Glutamatergic neuron (in vitro differentiated cells): Measurements from ENCODE around the gene AGPAT1. TPM values are rescaled to one million over a fixed set of nuclear protein-coding genes. Genes with fewer than 3 reads are reported as not detected.

ENCODE experiments used
- DNase-seq: peaks from one replicate; pipeline ENCODE4 v3.0.0; 2022
- H3K27ac Mint-ChIP-seq: one replicate; pipeline ENCODE4 v1.8.0; 2020; ENCODE audit warnings: mild to moderate bottlenecking, mixed read lengths, inconsistent platforms; ENCODE audit not compliant: unreplicated experiment
- H3K27me3 Mint-ChIP-seq: one replicate; pipeline ENCODE4 v1.8.0; 2020; ENCODE audit warnings: mild to moderate bottlenecking, moderate library complexity, mixed read lengths, inconsistent platforms; ENCODE audit not compliant: unreplicated experiment
- H3K36me3 Mint-ChIP-seq: one replicate; pipeline ENCODE4 v1.8.0; 2020; ENCODE audit warnings: mild to moderate bottlenecking, mixed read lengths, inconsistent platforms; ENCODE audit not compliant: unreplicated experiment
- H3K4me1 Mint-ChIP-seq: one replicate; pipeline ENCODE4 v1.8.0; 2020; ENCODE audit warnings: mild to moderate bottlenecking, low read depth, mixed read lengths, inconsistent platforms; ENCODE audit not compliant: unreplicated experiment
- H3K4me3 Mint-ChIP-seq: one replicate; pipeline ENCODE4 v1.8.0; 2020; ENCODE audit warnings: mild to moderate bottlenecking, mixed read lengths, inconsistent platforms; ENCODE audit not compliant: unreplicated experiment
- H3K9me3 Mint-ChIP-seq: one replicate; pipeline ENCODE4 v1.8.0; 2020; ENCODE audit warnings: mild to moderate bottlenecking, moderate library complexity, mixed read lengths, inconsistent platforms; ENCODE audit not compliant: unreplicated experiment
- total RNA-seq: library from RNA; stranded (reverse); fragmentation: NEBNext Ultra II Directional; extraction: Animal tissue kit (Norgen Biotek cat#: 25700); gene quantifications from one replicate; pipeline ENCODE4 v1.2.1, GENCODE V29; 2021; ENCODE audit not compliant: unreplicated experiment
- TF ChIP-seq, protein P1 (sequence below): fragments of 200-600 bp; sonication (generic); IDR thresholded peaks from one replicate; pipeline ENCODE4 v1.5.0; 2021; ENCODE audit not compliant: partially characterized antibody, unreplicated experiment

The AGPAT1 gene
- total RNA-seq, 1 donor from 2014 or later = 136 TPM

DNA sequence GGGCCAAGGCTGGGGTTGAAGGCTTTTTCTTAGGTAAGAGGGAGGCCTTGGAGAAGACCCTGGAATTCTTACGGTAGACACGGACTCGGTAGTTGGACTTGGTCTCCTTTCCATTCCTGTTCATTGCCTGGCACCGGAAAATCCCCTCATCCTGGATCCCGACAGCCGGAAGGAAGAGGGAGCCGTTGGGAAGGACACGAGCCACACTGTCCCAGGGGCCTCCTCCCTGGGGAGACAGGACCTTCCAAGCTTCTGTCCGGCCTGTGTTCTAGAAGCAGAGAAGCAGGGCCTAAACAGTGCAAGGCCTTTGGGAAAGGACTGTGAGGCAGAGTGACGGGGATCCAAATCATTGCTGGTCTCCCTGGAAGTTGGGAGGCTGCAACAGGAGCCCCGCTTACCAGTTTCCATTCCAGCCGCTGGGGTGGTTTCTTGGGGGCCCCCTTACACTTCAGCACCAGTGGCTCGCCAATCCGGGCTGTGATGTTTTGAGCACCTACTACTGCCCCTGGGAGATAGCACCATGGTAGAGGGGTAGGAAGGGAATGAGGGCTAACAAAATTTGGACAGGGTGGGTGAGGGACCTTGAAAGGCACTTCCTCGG is 7.7 kb upstream of the AGPAT1 start:
- peaks cover 11% of the 10 kb centered on the region for H3K27me3 Mint-ChIP-seq
- TF ChIP-seq, protein P1, sequence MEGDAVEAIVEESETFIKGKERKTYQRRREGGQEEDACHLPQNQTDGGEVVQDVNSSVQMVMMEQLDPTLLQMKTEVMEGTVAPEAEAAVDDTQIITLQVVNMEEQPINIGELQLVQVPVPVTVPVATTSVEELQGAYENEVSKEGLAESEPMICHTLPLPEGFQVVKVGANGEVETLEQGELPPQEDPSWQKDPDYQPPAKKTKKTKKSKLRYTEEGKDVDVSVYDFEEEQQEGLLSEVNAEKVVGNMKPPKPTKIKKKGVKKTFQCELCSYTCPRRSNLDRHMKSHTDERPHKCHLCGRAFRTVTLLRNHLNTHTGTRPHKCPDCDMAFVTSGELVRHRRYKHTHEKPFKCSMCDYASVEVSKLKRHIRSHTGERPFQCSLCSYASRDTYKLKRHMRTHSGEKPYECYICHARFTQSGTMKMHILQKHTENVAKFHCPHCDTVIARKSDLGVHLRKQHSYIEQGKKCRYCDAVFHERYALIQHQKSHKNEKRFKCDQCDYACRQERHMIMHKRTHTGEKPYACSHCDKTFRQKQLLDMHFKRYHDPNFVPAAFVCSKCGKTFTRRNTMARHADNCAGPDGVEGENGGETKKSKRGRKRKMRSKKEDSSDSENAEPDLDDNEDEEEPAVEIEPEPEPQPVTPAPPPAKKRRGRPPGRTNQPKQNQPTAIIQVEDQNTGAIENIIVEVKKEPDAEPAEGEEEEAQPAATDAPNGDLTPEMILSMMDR = no peak
- peaks cover 27% of the 10 kb centered on the region for H3K4me1 Mint-ChIP-seq
- DNase-seq = no peak
- H3K9me3 Mint-ChIP-seq = peaks cover 7% of the 10 kb centered on the region
- no peak overlapping the region for H3K4me3 Mint-ChIP-seq
- no peak overlapping the region for H3K27ac Mint-ChIP-seq
- peaks cover 5% of the 10 kb centered on the region for H3K36me3 Mint-ChIP-seq

DNA sequence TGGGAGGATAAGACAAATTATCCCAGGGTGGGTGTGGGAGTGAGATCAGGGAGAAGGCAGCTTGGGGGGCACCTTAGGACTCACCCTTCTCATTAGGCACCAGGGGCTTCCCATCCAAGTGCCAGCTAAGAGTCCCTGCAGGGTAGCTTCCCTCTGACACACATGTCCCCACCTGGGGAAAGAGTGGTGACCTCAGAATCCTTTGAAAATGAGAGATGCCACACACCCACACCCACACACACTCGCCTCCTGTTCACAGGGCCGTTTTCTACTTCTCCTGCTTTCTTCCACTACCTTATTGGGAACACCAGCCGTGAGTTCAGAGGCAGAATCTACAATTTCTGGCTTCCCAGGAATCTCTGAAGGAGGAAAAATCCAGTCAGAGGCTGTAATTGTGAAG is 7.1 kb upstream of the AGPAT1 start:
- Mint-ChIP-seq H3K4me3 (no peak overlapping the region), H3K36me3 (peaks cover 5% of the 10 kb centered on the region), H3K27me3 (peaks cover 15% of the 10 kb centered on the region), H3K27ac (no peak overlapping the region), H3K4me1 (peaks cover 27% of the 10 kb centered on the region), H3K9me3 (peaks cover 7% of the 10 kb centered on the region)
- TF ChIP-seq, protein P1 = no peak
- no peak for DNase-seq

DNA sequence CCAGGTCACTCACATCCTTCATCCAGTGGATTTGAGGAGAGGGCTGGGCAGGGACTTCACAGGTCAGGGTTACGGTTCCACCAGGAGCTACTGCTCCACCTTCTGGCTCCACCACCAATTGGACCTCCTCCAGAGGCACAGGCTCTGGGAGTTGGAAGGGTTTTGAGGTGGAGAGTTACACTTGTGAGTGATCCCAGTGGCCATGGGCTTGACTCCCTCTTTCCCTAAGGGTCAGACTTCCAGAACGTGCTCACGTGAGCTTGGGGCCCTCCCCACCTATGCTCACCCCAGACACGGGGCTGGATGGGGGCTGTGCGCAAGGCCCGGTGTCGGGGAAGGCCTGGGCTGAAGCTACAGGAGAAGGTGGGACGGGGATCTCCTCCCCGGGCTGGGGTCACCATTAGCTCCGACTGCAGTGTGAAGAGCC is 6.7 kb upstream of the AGPAT1 start:
- H3K4me1 Mint-ChIP-seq = peaks cover 27% of the 10 kb centered on the region
- no peak for DNase-seq
- H3K36me3 Mint-ChIP-seq = peaks cover 5% of the 10 kb centered on the region
- H3K27me3 Mint-ChIP-seq = peaks cover 19% of the 10 kb centered on the region
- peaks cover 10% of the 10 kb centered on the region for H3K9me3 Mint-ChIP-seq
- H3K4me3 Mint-ChIP-seq = no peak overlapping the region
- H3K27ac Mint-ChIP-seq = no peak overlapping the region
- TF ChIP-seq, protein P1 = no peak

DNA sequence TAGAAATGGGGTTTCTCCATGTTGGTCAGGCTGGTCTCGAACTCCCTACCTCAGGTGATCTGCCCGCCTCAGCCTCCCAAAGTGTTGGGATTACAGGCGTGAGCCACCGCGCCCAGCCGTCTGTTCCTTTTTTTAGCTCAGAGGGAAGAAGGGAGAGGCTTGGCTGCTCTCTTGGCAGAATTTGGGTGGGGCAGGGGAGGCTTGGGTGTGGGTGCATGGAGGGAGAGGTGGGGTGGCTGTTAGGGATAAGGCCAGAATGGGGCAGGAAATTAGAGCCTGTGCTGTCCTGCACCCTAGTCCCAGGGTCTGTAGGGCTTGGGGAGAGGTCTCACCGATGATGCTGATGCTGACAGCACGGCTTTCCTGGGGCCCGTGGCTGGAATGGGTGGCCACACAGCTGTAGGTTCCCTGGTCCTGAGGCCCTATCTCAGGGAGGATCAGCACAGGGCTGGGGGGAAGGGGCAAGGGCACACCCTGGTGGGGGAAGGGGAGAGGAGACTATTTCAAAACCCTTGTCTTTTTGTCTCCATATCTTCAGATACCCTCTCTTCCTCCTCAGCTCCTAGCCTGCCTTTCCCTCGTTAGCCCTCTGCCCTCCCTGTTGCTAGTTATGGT is 6.1 kb upstream of the AGPAT1 start:
- H3K27ac Mint-ChIP-seq = no peak overlapping the region
- DNase-seq = no peak
- no peak overlapping the region for H3K4me3 Mint-ChIP-seq
- peaks cover 5% of the 10 kb centered on the region for H3K36me3 Mint-ChIP-seq
- peaks cover 18% of the 10 kb centered on the region for H3K27me3 Mint-ChIP-seq
- peaks cover 25% of the 10 kb centered on the region for H3K4me1 Mint-ChIP-seq
- TF ChIP-seq, protein P1 = no peak
- peaks cover 13% of the 10 kb centered on the region for H3K9me3 Mint-ChIP-seq

DNA sequence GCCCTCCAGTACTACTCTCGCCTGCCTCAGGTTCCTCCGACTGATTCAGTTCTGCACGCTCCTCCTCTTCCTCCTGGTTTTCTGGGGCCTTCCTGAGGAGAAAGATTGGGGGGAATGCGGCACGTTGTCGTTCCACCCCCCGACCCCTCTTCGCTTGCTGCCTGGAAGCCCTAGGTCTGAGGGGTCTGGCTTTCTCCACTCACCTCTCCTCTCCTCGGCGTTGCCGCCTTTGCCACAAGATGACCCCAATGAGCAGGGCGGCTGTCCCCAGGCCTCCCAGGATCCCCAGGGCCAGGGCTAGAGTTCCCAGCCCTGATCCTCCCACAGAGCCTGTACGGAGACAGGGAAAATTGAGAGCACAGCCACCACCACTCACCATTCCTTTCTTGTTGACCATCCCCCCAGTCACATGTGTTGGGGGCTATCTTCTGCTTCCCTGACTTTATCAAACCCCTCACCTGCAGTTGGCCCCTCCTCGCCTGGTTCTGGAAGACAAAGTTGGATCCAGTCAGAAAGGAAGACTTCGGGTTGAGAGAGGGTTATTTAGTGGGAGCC is 5.3 kb upstream of the AGPAT1 start:
- Mint-ChIP-seq H3K9me3 (peaks cover 17% of the 10 kb centered on the region), H3K36me3 (peaks cover 5% of the 10 kb centered on the region), H3K4me3 (no peak overlapping the region), H3K4me1 (peaks cover 29% of the 10 kb centered on the region), H3K27ac (peak overlapping the region; percentile 28), H3K27me3 (peaks cover 18% of the 10 kb centered on the region)
- TF ChIP-seq, protein P1 = no peak
- DNase-seq = no peak
